ENCODE measurements around the gene ANO10.
A peak's percentile ranks its signal among the peaks of the same experiment; 100 is the strongest.
"Not testable (repeated sequence)": the region's sequence is repeated elsewhere in the genome, so short reads cannot be mapped to it uniquely, and the experiment has no call there.

The ANO10 gene

DNA sequence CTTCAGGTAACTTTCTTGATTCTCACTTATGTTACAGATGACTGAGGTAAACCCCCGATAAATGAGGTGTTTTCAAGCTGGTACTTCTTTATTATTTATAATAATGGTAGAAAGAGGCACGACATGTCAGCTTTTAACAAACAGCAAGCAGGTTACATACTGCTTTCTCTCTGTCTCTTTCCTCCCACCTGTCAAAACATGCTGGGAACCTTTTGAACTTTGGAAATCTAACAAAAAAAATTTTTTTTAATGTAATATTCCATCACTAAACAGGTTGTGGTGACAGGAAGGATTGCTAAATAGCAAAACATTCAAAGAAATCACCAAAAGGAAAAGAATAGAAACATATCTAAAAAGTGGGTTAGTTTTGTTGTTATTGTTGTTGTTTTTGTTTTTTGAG is 48.2 kb downstream of the ANO10 start:
- no peak for DNase-seq

DNA sequence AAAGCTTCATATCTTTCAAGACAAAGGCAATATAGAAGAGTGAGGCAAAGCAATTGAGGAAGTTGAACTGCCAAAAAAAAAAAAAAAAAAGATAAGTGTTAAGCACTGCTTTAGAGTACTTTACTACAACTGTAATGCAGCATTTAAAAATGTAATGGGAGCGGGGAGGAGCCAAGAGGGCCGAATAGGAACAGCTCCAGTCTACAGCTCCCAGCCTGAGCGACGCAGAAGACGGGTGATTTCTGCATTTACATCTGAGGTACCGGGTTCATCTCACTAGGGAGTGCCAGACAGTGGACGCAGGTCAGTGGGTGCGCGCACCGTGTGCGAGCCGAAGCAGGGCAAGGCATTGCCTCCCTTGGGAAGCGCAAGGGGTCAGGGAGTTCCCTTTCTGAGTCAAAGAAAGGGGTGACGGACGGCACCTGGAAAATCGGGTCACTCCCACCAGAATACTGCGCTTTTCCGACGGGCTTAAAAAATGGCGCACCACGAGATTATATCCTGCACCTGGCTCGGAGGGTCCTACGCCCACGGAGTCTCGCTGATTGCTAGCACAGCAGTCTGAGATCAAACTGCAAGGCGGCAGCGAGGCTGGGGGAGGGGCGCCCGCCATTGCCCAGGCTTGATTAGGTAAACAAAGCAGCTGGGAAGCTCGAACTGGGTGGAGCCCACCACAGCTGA is 56.0 kb downstream of the ANO10 start:
- not testable (repeated sequence) for DNase-seq

DNA sequence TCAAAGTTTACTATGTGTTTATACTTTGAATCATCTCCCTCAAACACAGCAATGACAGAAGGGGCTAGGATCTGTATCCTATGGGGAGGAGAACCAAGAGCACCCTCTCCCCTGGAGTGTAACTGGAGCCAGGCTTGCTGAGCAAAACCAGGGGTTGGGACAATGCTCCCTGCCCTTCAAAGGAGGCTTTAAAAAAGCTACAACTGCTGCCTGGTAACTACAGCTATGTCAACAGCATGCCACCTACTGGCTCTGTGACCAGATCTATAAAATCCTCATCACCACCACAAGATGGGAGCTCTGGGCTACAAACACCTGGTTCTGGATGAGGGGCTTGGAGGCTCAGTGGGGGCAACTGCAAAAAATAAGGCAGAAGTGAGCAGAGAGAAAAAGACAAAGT is 61.9 kb downstream of the ANO10 start:
- DNase-seq: no peak

DNA sequence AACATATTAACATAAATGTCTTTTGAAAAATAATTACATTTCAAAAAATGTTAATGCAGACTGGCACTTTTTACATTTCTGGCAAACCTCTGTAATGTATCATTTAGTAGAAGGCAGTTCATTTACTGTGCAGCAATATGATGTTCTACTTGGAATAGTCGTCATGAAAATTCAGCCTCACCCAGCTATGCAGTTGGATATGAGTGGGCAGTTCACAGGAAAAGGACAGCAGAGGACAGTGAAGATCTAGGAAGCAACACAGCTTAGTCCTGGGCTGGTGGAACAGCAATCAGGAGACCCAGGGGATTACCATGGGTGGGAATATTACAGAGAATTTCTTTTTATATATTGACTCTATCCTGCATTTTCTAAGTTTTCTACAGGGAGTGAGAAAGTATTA is 63.6 kb downstream of the ANO10 start:
- no peak for DNase-seq

DNA sequence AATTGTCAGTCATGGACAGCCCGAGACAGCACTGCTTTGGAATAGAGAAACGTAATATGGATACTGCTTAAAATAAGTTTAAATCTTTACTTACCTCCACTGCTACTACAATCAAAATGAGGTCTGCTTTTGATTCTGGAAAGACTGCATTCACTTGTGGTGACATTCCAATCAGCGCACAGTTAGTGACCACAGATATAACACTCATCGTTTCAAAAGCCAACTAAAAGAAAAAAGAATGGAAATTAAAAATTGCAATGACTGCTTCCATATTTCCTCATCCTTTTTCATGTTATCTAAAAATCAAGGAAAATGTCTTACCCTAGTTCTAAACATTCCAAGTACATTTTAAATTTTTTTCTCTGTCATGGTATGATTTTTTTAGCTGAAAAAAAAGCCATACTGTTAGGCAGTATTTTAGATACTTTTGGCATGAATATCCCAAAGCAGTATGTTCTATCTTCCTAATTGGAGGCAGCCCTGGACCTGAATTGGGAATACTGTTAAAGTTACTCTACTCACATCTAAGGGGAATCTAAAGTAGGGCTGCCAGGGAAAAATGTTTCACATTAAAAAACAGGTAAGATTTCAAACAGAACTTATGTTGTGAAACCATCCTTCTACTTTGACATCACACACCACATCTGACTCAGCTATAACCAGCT is 72.1 kb downstream of the ANO10 start:
- DNase-seq: no peak

DNA sequence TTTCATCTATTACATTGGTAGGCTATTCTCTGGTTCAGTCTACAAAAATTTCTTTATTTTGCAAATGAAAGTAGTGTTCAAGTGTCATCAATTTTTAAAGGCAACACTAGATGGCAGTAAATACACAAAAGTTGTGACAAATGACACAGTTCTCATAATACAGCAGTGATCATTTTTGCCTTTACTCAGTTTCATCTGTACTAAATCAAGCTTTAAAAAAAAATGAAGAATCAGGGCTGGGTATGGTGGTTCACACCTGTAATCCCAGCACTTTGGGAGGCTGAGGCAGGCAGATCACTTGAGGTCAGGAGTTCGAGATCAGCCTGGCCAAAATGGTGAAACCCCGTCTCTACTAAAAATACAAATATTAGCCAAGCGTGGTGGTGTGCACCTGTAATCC is 77.5 kb downstream of the ANO10 start:
- DNase-seq: peak; percentile 22

- no peak for DNase-seq
Measured at GRCh38 chr3:43542328-43543043, 79.3 kb downstream of the ANO10 start.

DNA sequence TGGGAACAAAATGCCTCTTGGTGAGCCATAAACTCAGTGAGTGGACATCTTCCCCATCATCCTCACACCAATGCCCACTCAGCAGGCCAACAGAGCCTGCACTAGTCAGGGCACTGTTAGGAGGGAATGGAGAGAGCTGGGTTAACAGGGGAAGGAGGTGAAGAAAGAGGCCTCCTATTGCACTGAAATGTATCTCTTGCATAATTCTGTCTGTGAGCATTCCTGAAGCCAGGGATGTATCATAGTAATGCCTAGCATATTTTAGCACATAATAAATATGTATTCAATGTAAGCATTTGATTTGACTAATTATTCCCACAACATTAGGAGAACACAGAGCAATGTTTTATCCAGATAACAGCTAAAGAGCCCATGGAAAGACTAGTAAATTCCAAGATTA is 81.2 kb downstream of the ANO10 start:
- no peak for DNase-seq

GRCh38 chr3:43539321-43539720 is 82.5 kb downstream of the ANO10 start:
- no peak for DNase-seq

DNA sequence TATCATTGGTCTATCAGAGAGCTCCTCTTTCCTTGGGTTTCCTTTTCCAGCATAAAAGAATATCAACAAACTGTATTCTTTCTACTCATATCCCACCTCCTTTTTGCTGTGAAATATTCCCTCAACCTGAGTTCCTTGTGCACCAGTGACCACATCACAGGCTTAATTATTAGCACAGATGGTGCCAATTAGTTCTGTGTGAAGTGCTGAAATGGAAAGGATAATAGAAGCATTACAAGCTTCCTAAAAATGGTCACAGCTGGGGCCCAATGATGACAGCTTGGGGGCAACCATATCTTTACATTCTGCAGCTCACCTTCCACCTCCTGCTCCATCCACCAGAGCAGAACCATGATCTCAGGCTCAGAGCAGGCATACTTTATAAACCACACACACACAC is 84.6 kb downstream of the ANO10 start:
- peak; percentile 61 for DNase-seq

- DNase-seq: no peak
Measured at GRCh38 chr3:43534675-43535074, 87.1 kb downstream of the ANO10 start.

DNA sequence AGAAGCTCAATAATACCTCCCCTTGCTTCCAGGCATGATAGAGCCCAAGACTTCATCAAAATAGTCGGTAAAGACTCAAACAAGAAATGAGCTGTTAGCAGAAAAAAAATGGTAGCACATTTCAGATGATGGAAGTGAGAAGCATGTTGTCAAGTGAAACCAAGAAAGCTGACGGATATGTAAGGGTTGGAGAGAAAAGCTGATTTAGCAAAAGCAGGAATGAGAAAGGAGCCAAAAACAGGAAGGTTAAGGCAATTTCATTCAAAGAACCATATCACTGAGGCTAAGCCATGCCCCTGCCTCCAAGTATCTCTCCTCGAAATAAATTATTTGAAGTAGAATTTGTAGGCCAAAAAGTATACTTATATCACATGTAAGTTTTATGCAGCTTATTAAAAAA is 88.8 kb downstream of the ANO10 start:
- DNase-seq: no peak

GRCh38 chr3:43531835-43532234 is 90.0 kb downstream of the ANO10 start:
- DNase-seq: no peak

DNA sequence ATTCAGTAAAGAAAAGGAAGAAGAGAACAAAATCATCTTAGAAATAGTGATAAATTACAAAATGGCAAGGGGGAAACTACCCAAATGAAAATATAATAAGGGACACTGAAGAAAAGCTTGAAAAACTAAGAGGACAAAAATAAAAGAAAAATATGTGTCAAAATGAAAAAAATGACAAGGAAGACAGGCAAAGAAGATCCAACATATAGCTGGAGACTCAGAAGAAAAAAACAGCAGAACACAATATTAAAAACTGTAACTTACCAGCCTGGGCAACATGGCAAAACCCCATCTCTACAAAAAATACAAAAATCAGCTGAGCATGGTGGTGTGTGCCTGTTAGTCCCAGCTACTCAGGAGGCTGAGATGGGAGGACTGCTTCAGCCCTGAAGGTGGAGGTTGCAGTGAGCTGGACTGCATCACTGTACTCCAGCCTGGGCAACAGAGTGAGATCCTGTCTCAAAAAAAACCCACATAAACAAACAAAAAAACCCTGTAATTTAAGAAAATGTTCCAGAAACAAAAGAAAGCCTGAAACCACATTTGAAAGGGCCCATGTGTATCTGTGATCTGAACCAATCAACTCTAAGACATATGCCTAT is 93.2 kb downstream of the ANO10 start:
- no peak for DNase-seq

DNA sequence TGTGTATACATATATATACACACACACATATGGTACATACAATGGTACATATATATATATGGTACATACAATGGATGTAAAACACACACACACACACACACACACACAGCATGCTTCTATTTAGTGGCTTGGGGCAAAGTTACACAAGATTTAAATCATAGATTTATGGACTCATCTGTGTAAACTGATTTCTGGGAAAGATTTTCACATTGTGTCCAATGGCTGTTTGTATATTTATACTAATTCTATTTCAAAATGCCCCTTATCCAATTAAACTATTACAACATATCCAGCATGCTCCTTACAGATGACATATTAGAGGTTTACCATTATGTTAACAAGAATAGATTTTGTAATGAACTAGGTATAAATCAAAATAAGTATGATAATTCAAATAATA is 94.9 kb downstream of the ANO10 start:
- no peak for DNase-seq

- DNase-seq: no peak
Measured at GRCh38 chr3:43525941-43526607, 95.7 kb downstream of the ANO10 start.

- no peak for DNase-seq
Measured at GRCh38 chr3:43525386-43525785, 96.4 kb downstream of the ANO10 start.

GRCh38 chr3:43523454-43524053 is 98.3 kb downstream of the ANO10 start:
- DNase-seq: no peak

- DNase-seq: no peak
Measured at GRCh38 chr3:43522727-43523362, 99.0 kb downstream of the ANO10 start.

DNA sequence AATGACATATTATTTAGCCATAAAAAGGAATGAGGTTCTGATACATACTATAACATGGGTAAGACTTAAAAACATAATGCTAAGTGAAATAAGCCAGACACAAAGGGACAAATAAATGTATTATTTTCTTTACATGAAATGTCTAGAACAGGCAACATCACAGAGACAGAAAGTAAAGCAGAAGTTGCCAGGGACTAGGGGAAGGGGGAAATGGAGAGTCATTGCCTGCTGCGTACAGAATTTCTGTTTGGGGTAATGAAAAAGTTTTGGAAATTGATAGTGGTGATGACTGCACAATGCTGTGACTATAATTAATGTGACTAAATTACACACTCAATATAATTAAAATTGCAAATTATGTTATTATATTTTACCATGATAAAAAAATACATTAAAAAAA is 99.9 kb downstream of the ANO10 start:
- no peak for DNase-seq

DNA sequence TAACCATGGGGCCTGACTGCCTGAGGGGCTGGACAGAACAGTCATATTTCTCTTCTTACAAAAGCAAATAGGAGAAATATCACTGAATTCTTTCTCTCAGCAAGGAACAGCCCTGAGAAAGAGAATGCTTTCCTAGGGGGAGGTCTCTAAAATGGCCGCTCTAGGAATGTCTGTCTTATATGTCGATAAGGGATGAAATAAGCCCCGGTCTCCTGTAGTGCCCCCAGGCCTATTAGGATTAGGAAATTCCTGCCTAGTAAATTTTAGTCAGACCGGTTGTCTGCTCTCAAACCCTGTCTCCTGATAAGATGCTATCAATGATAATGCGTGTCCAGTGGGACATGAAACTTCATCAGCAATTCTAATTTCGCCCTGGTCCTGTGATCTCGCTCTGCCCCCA is 103.3 kb downstream of the ANO10 start:
- not testable (repeated sequence) for DNase-seq

DNA sequence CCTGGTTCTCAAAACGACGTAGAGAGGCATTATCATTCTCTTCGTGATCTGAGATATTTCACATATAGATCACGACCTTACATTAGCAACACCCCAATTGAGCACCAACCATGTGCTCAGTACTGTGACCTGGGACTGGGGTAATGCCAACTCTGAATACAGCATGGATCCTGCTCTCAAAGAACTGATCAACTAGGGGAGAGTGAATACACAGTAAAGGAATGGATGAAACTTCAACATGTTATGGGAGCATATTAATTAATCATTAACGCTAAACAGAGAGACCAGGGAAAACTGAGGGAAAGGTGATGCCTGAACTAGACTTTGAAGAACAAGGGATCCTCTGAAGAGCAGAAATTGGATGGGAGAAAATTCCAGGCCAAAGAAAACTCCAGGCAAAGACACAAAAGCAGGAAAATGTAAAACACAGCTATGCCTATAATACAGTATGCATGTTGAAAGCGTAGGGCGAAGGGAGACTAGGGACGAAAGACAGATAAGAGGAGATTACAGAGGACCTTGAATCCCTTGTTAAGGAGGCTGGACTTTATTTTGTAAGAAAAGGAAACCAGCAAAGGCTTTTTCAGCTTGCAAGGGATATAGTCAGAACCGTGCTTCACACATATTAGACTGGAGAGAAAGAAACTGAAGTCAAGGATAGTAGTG is 105.7 kb downstream of the ANO10 start:
- no peak for DNase-seq
